ENCODE results near the gene TBC1D9B. TPM values are rescaled to one million over a fixed set of nuclear protein-coding genes. Genes with fewer than 3 reads are reported as not detected.

The TBC1D9B gene
- total and polyA plus RNA-seq, 2 of the 13 experiments (the other 11 are each of a cell fraction or from before 2014, with no cell fraction given) = 35.0 to 50.0 TPM

GRCh38 chr5:179906795-179907555, 722 bp downstream of the TBC1D9B start (continued):
- TF ChIP-seq ZNF670 (CRISPR knock-in tag; IDR thresholded peaks at IDR 0.05; ENCODE audit: borderline replicate concordance) (no peak), ZNF574 (CRISPR knock-in tag; IDR thresholded peaks at IDR 0.05) (no peak), ATRX (CRISPR knock-in tag; IDR thresholded peaks at IDR 0.05; ENCODE audit: borderline replicate concordance) (no peak), PHF21A (CRISPR knock-in tag; IDR thresholded peaks at IDR 0.05) (peak; percentile 36; the same call in 1 of the 2 replicates), AGO1 (IDR thresholded peaks at IDR 0.05; ENCODE audit: low read depth, low read length, poor library complexity, severe bottlenecking) (peak; percentile 49), HNF1B (CRISPR knock-in tag; IDR thresholded peaks at IDR 0.05) (0 out of 2 replicates have a peak, but pooled peaks have one; percentile 36), ZNF225 (CRISPR knock-in tag; IDR thresholded peaks at IDR 0.05) (0 out of 2 replicates have a peak, but pooled peaks have one; percentile 28), IRF1 (CRISPR knock-in tag; IDR thresholded peaks at IDR 0.05; ENCODE audit: low read depth) (no peak), ZNF672 (CRISPR knock-in tag; IDR thresholded peaks at IDR 0.05) (no peak), NR1H2 (CRISPR knock-in tag; IDR thresholded peaks at IDR 0.05; ENCODE audit: borderline replicate concordance, low read depth) (no peak), IKZF4 (CRISPR knock-in tag; IDR thresholded peaks at IDR 0.05; ENCODE audit: borderline replicate concordance, low read depth, not compliant biosample characterization) (peak; percentile 51), NFYC (CRISPR knock-in tag; IDR thresholded peaks at IDR 0.05) (no peak), RXRB (CRISPR knock-in tag; IDR thresholded peaks at IDR 0.05; ENCODE audit: borderline replicate concordance) (no peak), DMAP1 (CRISPR knock-in tag; IDR thresholded peaks at IDR 0.05) (no peak), ZNF800 (CRISPR knock-in tag; IDR thresholded peaks at IDR 0.05) (peak; percentile 86; the same call in 1 of the 2 replicates), ZNF367 (CRISPR knock-in tag; IDR thresholded peaks at IDR 0.05; ENCODE audit: borderline replicate concordance) (no peak), ISL2 (CRISPR knock-in tag; IDR thresholded peaks at IDR 0.05) (0 out of 2 replicates have a peak, but pooled peaks have one; percentile 24), NFKB2 (CRISPR knock-in tag; IDR thresholded peaks at IDR 0.05; ENCODE audit: borderline replicate concordance) (peak; percentile 50; the same call in 1 of the 2 replicates), HNRNPK (IDR thresholded peaks at IDR 0.05; ENCODE audit: low read depth, low read length, poor library complexity, severe bottlenecking) (no peak), MYC (CRISPR knock-in tag; IDR thresholded peaks at IDR 0.05; ENCODE audit: borderline replicate concordance) (0 out of 2 replicates have a peak, but pooled peaks have one; percentile 20), ZNF740 (CRISPR knock-in tag; IDR thresholded peaks at IDR 0.05) (0 out of 2 replicates have a peak, but pooled peaks have one; percentile 18)

Measured in HepG2 (cell line).